ENCODE measurements around the gene PXYLP1.

Gene PXYLP1

GRCh38 chr3:141269961-141270360 is 38.3 kb downstream of the PXYLP1 start:
- no peak for DNase-seq (ENCODE audit: low read depth in 1 of 2, low spot score in 1 of 2)
- TF ChIP-seq REST (IDR thresholded peaks at IDR 0.05; ENCODE audit: insufficient replicate concordance, low read depth) (no peak), POLR2AphosphoS5 (IDR thresholded peaks at IDR 0.05; ENCODE audit: low read depth) (no peak), GABPA (IDR thresholded peaks at IDR 0.05; ENCODE audit: low read depth) (no peak)
- Histone ChIP-seq H3K27me3 (ENCODE audit: insufficient read depth, poor library complexity, severe bottlenecking) (no peaks in the 10 kb centered on the region), H3K4me3 (replicated peaks; ENCODE audit: insufficient read depth, low read length) (no peak overlapping the region), H3K27ac (replicated peaks) (no peak overlapping the region)

- no peak for DNase-seq (ENCODE audit: low read depth in 1 of 2, low spot score in 1 of 2)
- H3K27me3 ChIP-seq (ENCODE audit: insufficient read depth, poor library complexity, severe bottlenecking) = no peaks in the 10 kb centered on the region
- H3K4me3 ChIP-seq (replicated peaks; ENCODE audit: insufficient read depth, low read length) = no peak overlapping the region
- no peak for TF ChIP-seq POLR2AphosphoS5 (IDR thresholded peaks at IDR 0.05; ENCODE audit: low read depth)
- TF ChIP-seq SPI1 (IDR thresholded peaks at IDR 0.05; ENCODE audit: borderline replicate concordance, low read depth) = no peak
- TF ChIP-seq, protein P1, sequence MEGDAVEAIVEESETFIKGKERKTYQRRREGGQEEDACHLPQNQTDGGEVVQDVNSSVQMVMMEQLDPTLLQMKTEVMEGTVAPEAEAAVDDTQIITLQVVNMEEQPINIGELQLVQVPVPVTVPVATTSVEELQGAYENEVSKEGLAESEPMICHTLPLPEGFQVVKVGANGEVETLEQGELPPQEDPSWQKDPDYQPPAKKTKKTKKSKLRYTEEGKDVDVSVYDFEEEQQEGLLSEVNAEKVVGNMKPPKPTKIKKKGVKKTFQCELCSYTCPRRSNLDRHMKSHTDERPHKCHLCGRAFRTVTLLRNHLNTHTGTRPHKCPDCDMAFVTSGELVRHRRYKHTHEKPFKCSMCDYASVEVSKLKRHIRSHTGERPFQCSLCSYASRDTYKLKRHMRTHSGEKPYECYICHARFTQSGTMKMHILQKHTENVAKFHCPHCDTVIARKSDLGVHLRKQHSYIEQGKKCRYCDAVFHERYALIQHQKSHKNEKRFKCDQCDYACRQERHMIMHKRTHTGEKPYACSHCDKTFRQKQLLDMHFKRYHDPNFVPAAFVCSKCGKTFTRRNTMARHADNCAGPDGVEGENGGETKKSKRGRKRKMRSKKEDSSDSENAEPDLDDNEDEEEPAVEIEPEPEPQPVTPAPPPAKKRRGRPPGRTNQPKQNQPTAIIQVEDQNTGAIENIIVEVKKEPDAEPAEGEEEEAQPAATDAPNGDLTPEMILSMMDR (IDR thresholded peaks at IDR 0.05; ENCODE audit: insufficient read depth, low read length) = no peak
- no peak for TF ChIP-seq REST (IDR thresholded peaks at IDR 0.05; ENCODE audit: insufficient replicate concordance, low read depth)
- TF ChIP-seq GABPA (IDR thresholded peaks at IDR 0.05; ENCODE audit: low read depth) = no peak
- no peak overlapping the region for H3K27ac ChIP-seq (replicated peaks)
These were observed 39.8 kb downstream of the PXYLP1 start for GRCh38 chr3:141271279-141272030.

DNA sequence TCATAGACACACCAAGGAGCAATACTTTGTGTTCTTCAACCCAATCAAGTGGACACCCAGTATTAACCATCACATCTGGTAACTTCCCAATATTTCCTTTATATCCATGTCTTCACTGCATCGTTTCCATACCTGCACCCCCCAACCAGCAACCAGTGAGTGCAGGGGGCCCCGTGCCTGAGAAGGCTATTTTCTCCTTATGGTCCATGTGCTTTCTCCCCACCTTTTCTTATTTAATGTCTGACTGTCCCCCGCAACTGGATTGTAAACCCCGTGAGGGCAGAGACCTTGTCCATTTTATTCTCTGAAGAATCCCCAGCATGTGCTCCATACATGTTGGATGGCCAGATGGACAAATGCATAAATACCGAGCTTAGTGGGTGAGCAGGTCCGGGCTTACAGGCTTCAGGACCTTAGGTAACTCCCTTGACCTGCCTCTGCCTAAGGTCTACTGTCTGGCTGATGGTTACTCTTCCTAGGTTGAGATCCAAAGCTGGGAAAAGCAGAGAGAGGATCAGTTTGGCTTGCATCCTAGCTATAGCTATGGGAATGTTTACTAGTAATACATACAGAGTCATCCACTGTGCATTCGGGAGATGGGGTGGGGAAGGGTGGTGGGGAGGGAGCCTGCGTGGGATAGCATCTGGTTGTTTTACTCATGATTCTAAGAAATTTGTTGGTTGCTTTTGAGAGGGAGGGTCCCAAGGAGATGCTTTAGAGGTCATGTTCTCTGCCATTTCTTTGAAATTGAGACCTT is 41.5 kb downstream of the PXYLP1 start:
- H3K27ac ChIP-seq (replicated peaks) = no peak overlapping the region
- H3K27me3 ChIP-seq (ENCODE audit: insufficient read depth, poor library complexity, severe bottlenecking) = no peaks in the 10 kb centered on the region
- TF ChIP-seq, protein P1 (IDR thresholded peaks at IDR 0.05; ENCODE audit: insufficient read depth, low read length) = no peak
- TF ChIP-seq POLR2AphosphoS5 (IDR thresholded peaks at IDR 0.05; ENCODE audit: low read depth) (no peak), REST (IDR thresholded peaks at IDR 0.05; ENCODE audit: insufficient replicate concordance, low read depth) (no peak)
- DNase-seq (ENCODE audit: low read depth in 1 of 2, low spot score in 1 of 2) = no peak
- no peak overlapping the region for H3K4me3 ChIP-seq (replicated peaks; ENCODE audit: insufficient read depth, low read length)
